Pancreas (tissue), 10 donors: Measurements from ENCODE around the gene C1QB. TPM values are rescaled to one million over a fixed set of nuclear protein-coding genes. Genes with fewer than 3 reads are reported as not detected.

Experiments used
- ATAC-seq, 4 donors: fragments of 200-7000 bp; cut with Tn5 transposase; one replicate each; pipeline versions ENCODE4 v1.8.0 to v1.9.1; 2020; ENCODE audit warnings: mild to moderate bottlenecking in 4 of 4, moderate library complexity in 4 of 4
- DNase-seq, 6 donors: peaks; one replicate each; pipeline ENCODE4 v3.0.0-alpha.2; 2020
- FAIRE-seq: peaks from 2 replicates; lab custom pipeline; 2012; peaks lifted over from hg19 to GRCh38; lab: Jason Lieb, UNC
- H3K27ac ChIP-seq, 4 donors: fragments of 200-600 bp; sonication (generic); 1 replicate in 3 of 4; 2 replicates in 1 of 4; pipeline versions ENCODE4 v1.5.0 to v1.8.0; 2020
- H3K27me3 ChIP-seq, 4 donors: fragments of 200-600 bp; one replicate each; pipeline ENCODE4 v1.8.0; 2021
- H3K36me3 ChIP-seq, 3 donors: fragments of 200-600 bp; sonication (generic) in 1 of 3; one replicate each; pipeline versions ENCODE4 v1.5.0 to v1.8.0; 2020 to 2021
- H3K4me1 ChIP-seq, 3 donors: fragments of 200-600 bp; one replicate each; pipeline ENCODE4 v1.8.0; 2021
- H3K4me3 ChIP-seq, 4 donors: fragments of 200-600 bp; sonication (generic) in 2 of 4; one replicate each; pipeline versions ENCODE4 v1.5.0 to v1.8.0; 2020 to 2021
- H3K9me3 ChIP-seq, 4 donors: fragments of 200-600 bp; one replicate each; pipeline ENCODE4 v1.8.0; 2021
- WGBS, 2 donors: extraction: QIAGEN DNeasy Blood & Tissue Kit; methylation state at CpG; one replicate each; pipeline ENCODE4 v1.1.7; 2013; 5-methylcytosine and 5-hydroxymethylcytosine counted together
- intact Hi-C, 3 donors: fragments of 100-400 bp; cut with DNase I; formaldehyde crosslinking; loops; one replicate each; pipeline versions ENCODE4 v1.11.1 to v1.14.2; 2022
- polyA plus RNA-seq, 2 donors: library from polyadenylated mRNA; stranded (reverse); fragments of 200-250 nt; gene quantifications; one replicate each; pipeline ENCODE4 v1.2.3, GENCODE V29; 2013
- total RNA-seq, 6 donors: library from RNA; stranded (reverse); fragmentation: NEBNext Ultra II Directional in 4 of 6; extraction: Animal tissue kit (Norgen Biotek cat#: 25700) in 4 of 6; gene quantifications; one replicate each; pipeline versions ENCODE4 v1.2.1 to v1.2.4, GENCODE V29; 2021 to 2023
- TF ChIP-seq, protein P1 (sequence below), 4 donors: fragments of 200-600 bp; sonication (generic) in 3 of 4; IDR thresholded peaks; one replicate each; pipeline versions ENCODE4 v1.5.0 to v1.8.0; 2021; ENCODE audit warnings: antibody characterized with exemption in 4 of 4
- donor health status: healthy with polysubstance abuse.
- donor health status: DM: no; HTN: no; CAD: no; lungs with moderate emphysema.
- donor health status: DM: no; HTN: no; CAD: no.
- donor health status: control.
- donor health status: control.
- donor health status: Bipolar disorder and iron deficiency.
- donor health status: DM: yes; HTN: yes; CAD: no.
- donor health status: DM: no; HTN: no; CAD: no.
- donor health status: DM: no; HTN: no; CAD: no.
- donor health status: DM: yes; HTN: yes; CAD: no.

C1QB gene
- total and polyA plus RNA-seq, 8 donors, result 4.2 to 145 (median 17.1) TPM

DNA sequence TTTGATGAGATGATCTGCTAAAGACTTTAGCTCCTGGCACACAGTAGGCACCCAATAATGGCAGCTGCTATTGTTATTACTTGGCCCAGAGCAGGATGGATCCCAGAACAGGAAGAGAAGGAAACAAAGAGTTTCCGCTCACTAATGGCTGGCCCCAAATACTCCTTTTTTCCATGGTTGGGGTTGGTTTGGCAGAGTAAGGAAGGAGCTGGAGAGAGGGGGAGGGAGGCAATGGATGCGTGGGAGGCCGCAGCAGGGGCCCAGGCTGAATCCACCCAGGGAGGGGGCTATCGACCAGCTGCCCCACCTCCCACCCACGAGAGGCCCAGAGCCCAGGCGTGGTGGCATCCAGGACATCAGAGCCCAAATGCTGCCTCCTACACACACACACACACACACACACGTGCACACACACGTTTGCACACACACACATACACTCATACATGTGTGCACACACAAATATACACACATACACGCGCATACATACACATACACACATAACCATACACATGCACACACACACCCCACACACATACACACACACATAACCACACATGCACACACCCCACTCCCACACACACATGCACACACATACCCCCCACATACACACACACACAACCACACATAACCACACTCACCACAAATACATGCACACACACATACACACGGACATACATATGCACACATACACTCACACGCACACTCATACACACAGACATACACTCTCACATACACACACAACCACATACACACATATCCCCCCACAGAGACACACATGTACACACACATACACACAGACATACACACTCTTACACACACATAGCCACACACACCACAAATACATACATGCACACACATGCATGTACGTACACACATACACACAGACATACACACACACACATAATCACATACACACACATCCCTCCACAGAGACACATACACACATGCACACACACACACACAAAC, 25.2 kb downstream of the C1QB start:
- no peaks in the 10 kb centered on the region for H3K36me3 ChIP-seq
- no peaks in the 10 kb centered on the region for H3K4me1 ChIP-seq
- TF ChIP-seq, protein P1, sequence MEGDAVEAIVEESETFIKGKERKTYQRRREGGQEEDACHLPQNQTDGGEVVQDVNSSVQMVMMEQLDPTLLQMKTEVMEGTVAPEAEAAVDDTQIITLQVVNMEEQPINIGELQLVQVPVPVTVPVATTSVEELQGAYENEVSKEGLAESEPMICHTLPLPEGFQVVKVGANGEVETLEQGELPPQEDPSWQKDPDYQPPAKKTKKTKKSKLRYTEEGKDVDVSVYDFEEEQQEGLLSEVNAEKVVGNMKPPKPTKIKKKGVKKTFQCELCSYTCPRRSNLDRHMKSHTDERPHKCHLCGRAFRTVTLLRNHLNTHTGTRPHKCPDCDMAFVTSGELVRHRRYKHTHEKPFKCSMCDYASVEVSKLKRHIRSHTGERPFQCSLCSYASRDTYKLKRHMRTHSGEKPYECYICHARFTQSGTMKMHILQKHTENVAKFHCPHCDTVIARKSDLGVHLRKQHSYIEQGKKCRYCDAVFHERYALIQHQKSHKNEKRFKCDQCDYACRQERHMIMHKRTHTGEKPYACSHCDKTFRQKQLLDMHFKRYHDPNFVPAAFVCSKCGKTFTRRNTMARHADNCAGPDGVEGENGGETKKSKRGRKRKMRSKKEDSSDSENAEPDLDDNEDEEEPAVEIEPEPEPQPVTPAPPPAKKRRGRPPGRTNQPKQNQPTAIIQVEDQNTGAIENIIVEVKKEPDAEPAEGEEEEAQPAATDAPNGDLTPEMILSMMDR (IDR thresholded peaks at IDR 0.05), result no peak
- no peaks in the 10 kb centered on the region for H3K27me3 ChIP-seq
- FAIRE-seq (no peak), ATAC-seq (no peak), DNase-seq (no peak)
- no peak overlapping the region for H3K27ac ChIP-seq
- intact Hi-C loops, result no loop called here
- no peak overlapping the region for H3K4me3 ChIP-seq
- WGBS, 2 donors, result 77 to 85% methylated on average over 13 of the region's 13 CpGs
- no peaks in the 10 kb centered on the region for H3K9me3 ChIP-seq

GRCh38 chr1:22680726-22681125, 27.7 kb downstream of the C1QB start:
- Histone ChIP-seq H3K27me3 (no peaks in the 10 kb centered on the region), H3K4me3 (no peak overlapping the region), H3K9me3 (no peaks in the 10 kb centered on the region), H3K36me3 (no peaks in the 10 kb centered on the region), H3K4me1 (no peaks in the 10 kb centered on the region), H3K27ac (no peak overlapping the region)
- 45 to 52% methylated on average over 9 of the region's 9 CpGs for WGBS, 2 donors
- DNase-seq, result no peak
- no peak for FAIRE-seq
- ATAC-seq, result no peak
- intact Hi-C loops, result no loop called here
- TF ChIP-seq, protein P1 (IDR thresholded peaks at IDR 0.05), result no peak

DNA sequence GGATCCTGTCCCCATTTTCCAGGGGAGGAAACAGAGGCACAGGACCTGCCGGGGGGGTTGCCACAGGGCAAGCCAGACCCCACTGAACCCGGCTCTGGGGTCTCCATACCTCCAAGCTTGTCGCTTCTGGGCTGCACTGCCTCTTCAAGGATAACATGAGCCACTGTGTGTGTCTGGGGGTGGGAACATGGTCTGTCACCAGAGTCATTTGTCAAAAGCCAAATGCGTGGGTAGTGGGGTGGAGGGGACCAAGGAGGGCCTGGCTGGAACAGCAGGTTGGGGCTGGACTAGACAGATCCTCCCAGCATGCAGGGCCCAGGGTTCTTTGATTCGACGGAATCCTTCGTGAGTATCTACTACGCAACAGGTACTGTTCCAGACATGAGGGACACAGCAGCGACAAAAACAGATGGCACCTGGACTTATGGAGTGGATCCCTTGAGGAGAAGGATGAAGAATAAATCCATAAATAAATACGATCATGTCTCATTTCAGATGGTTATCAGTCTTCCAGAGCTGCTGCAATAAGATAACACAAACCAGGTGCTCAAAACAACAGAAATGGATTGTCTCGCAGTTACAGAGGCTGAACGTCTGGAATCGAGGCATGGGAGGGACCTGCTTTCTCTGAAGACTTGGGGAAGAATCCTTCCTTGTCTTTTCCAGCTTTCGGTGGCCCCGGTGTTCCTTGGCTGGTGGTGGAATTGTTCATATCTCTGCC, 28.7 kb downstream of the C1QB start:
- no peaks in the 10 kb centered on the region for H3K9me3 ChIP-seq
- no peak for FAIRE-seq
- intact Hi-C loops, result no loop called here
- ATAC-seq, result no peak
- 70 to 78% methylated on average over 15 of the region's 15 CpGs for WGBS, 2 donors
- no peak overlapping the region for H3K4me3 ChIP-seq
- H3K27me3 ChIP-seq, result no peaks in the 10 kb centered on the region
- DNase-seq, result no peak
- no peak overlapping the region for H3K27ac ChIP-seq
- TF ChIP-seq, protein P1 (IDR thresholded peaks at IDR 0.05), result no peak
- H3K36me3 ChIP-seq, result no peaks in the 10 kb centered on the region
- H3K4me1 ChIP-seq, result no peaks in the 10 kb centered on the region

DNA sequence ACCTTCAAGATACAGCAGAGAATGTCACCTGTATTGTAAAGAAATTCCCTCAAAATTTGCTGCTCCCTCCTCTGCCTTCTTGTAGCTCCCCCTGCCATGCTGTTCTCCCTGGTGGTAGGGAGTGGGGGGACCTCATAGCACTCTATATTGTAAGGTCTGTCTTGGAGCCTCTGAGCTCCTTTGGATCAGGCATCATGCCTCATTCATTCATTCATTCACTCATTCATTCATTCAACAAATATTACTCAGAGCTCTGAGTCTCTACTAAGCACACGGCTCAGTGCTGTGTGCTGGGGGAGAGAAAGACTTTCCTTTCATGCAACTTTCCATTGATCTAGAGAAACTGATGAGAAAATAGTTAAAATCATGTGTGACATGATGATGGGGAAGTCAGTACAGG, 30.5 kb downstream of the C1QB start:
- no peak for ATAC-seq
- DNase-seq, result no peak
- no peak overlapping the region for H3K4me3 ChIP-seq
- TF ChIP-seq, protein P1 (IDR thresholded peaks at IDR 0.05), result no peak
- no peaks in the 10 kb centered on the region for H3K9me3 ChIP-seq
- no peaks in the 10 kb centered on the region for H3K27me3 ChIP-seq
- WGBS, 2 donors, result 88 to 90% methylated on average over 1 of the region's 1 CpG
- intact Hi-C loops, result no loop called here
- no peaks in the 10 kb centered on the region for H3K36me3 ChIP-seq
- H3K4me1 ChIP-seq, result no peaks in the 10 kb centered on the region
- H3K27ac ChIP-seq, result no peak overlapping the region
- FAIRE-seq, result no peak
